ENCODE data around the gene ALDH1B1. TPM values are rescaled to one million over a fixed set of nuclear protein-coding genes. Genes with fewer than 3 reads are reported as not detected.

ALDH1B1 gene
- total RNA-seq, 1 experiment from 2014 or later, result 35.7 TPM

DNA sequence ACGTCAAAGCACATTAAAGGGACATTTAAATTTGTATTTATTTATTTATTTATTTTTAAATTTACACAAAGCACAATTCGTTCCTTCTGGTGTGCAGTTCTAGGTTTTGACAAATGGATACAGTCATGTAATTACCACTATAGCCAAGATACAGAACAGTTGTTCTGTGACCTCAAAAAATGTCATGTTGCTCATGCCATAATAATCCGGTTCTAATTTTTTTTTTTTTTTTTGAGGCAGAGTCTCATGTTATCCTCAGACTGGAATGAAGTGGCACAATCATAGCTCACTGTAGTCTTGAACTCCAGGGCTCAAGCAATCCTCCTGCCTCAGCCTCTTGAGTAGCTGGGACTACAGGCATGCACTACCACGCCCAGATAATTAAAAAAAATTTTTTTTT, 24.0 kb downstream of the ALDH1B1 start:
- CTCF ChIA-PET, result no interaction called here
- intact Hi-C loops (cut with micrococcal nuclease; ENCODE audit: unreplicated experiment), result no loop called here

GRCh38 chr9:38417003-38417945, 24.8 kb downstream of the ALDH1B1 start:
- no peaks in the 10 kb centered on the region for H3K36me3 Mint-ChIP-seq (ENCODE audit: insufficient read depth, unreplicated experiment)
- peak; percentile 48 to 56 for DNase-seq
- no peaks in the 10 kb centered on the region for H3K36me3 ChIP-seq (ENCODE audit: control insufficient read depth, insufficient read depth, low read length)
- CTCF ChIA-PET, result interaction anchor here (1.1 to 1.4 kb wide), 3 partner anchors 13 to 47 kb away, joined by 3 read pairs; no protein-coding TSS in a partner anchor
- no TSS peak for BruUV-seq (replicated peaks)
- H3K4me3 ChIP-seq (ENCODE audit: low read depth, low read length), result no peak overlapping the region
- no peaks in the 10 kb centered on the region for H3K9me3 ChIP-seq
- H3K4me3 Mint-ChIP-seq (ENCODE audit: unreplicated experiment), result no peak overlapping the region
- POLR2A ChIA-PET, result no interaction called here
- intact Hi-C loops (cut with micrococcal nuclease; ENCODE audit: unreplicated experiment), result no loop called here
- H3K27me3 ChIP-seq (replicated peaks; ENCODE audit: control insufficient read depth, insufficient read depth, low read length), result no peaks in the 10 kb centered on the region
- no peaks in the 10 kb centered on the region for H3K9me3 Mint-ChIP-seq (ENCODE audit: unreplicated experiment)
- no peaks in the 10 kb centered on the region for H3K27me3 Mint-ChIP-seq (ENCODE audit: insufficient read depth, unreplicated experiment)
- H3K4me1 ChIP-seq, result peaks cover 8% of the 10 kb centered on the region
- TF ChIP-seq CTCF (IDR thresholded peaks at IDR 0.05; ENCODE audit: insufficient read depth in 1 of 2, low read depth in 1 of 2, low read length in 1 of 2, severe bottlenecking in 1 of 2, unreplicated experiment in 1 of 2), result peak; percentile 43 to 50
- no peak overlapping the region for H3K27ac Mint-ChIP-seq (ENCODE audit: unreplicated experiment)
- peaks cover 8% of the 10 kb centered on the region for H3K4me1 Mint-ChIP-seq (ENCODE audit: low read depth, unreplicated experiment)

More for the DNA sequence above, 24.0 kb downstream of the ALDH1B1 start:
- DNase-seq, result no peak
- Mint-ChIP-seq H3K27ac (ENCODE audit: unreplicated experiment) (no peak overlapping the region), H3K4me3 (ENCODE audit: unreplicated experiment) (no peak overlapping the region), H3K4me1 (ENCODE audit: low read depth, unreplicated experiment) (peaks cover 11% of the 10 kb centered on the region), H3K9me3 (ENCODE audit: unreplicated experiment) (no peaks in the 10 kb centered on the region), H3K27me3 (ENCODE audit: insufficient read depth, unreplicated experiment) (no peaks in the 10 kb centered on the region), H3K36me3 (ENCODE audit: insufficient read depth, unreplicated experiment) (no peaks in the 10 kb centered on the region)
- peaks cover 11% of the 10 kb centered on the region for H3K4me1 ChIP-seq
- TF ChIP-seq CTCF (IDR thresholded peaks at IDR 0.05; ENCODE audit: insufficient read depth in 1 of 2, low read depth in 1 of 2, low read length in 1 of 2, severe bottlenecking in 1 of 2, unreplicated experiment in 1 of 2), result no peak
- H3K4me3 ChIP-seq (ENCODE audit: low read depth, low read length), result no peak overlapping the region
- no TSS peak for BruUV-seq (replicated peaks)
- POLR2A ChIA-PET, result no interaction called here
- no peaks in the 10 kb centered on the region for H3K36me3 ChIP-seq (ENCODE audit: control insufficient read depth, insufficient read depth, low read length)
- H3K27me3 ChIP-seq (replicated peaks; ENCODE audit: control insufficient read depth, insufficient read depth, low read length), result no peaks in the 10 kb centered on the region
- no peaks in the 10 kb centered on the region for H3K9me3 ChIP-seq

GRCh38 chr9:38418366-38418765, 25.9 kb downstream of the ALDH1B1 start:
- H3K9me3 ChIP-seq, result no peaks in the 10 kb centered on the region
- H3K9me3 Mint-ChIP-seq (ENCODE audit: unreplicated experiment), result no peaks in the 10 kb centered on the region
- TF ChIP-seq CTCF (IDR thresholded peaks at IDR 0.05; ENCODE audit: insufficient read depth in 1 of 2, low read depth in 1 of 2, low read length in 1 of 2, severe bottlenecking in 1 of 2, unreplicated experiment in 1 of 2), result no peak
- H3K4me3 Mint-ChIP-seq (ENCODE audit: unreplicated experiment), result no peak overlapping the region
- POLR2A ChIA-PET, result no interaction called here
- no peak overlapping the region for H3K27ac Mint-ChIP-seq (ENCODE audit: unreplicated experiment)
- H3K4me3 ChIP-seq (ENCODE audit: low read depth, low read length), result no peak overlapping the region
- H3K36me3 Mint-ChIP-seq (ENCODE audit: insufficient read depth, unreplicated experiment), result no peaks in the 10 kb centered on the region
- intact Hi-C loops (cut with micrococcal nuclease; ENCODE audit: unreplicated experiment), result no loop called here
- no TSS peak for BruUV-seq (replicated peaks)
- no peaks in the 10 kb centered on the region for H3K27me3 ChIP-seq (replicated peaks; ENCODE audit: control insufficient read depth, insufficient read depth, low read length)
- CTCF ChIA-PET, result interaction anchor here (1.4 kb wide), 1 partner anchor 48 kb away, joined by 3 read pairs; no protein-coding TSS in a partner anchor
- H3K4me1 Mint-ChIP-seq (ENCODE audit: low read depth, unreplicated experiment), result no peaks in the 10 kb centered on the region
- DNase-seq, result no peak
- H3K27me3 Mint-ChIP-seq (ENCODE audit: insufficient read depth, unreplicated experiment), result no peaks in the 10 kb centered on the region
- no peaks in the 10 kb centered on the region for H3K36me3 ChIP-seq (ENCODE audit: control insufficient read depth, insufficient read depth, low read length)
- H3K4me1 ChIP-seq, result no peaks in the 10 kb centered on the region

Measured in Caco-2 (cell line).